Measurements from ENCODE around the gene HCN3. TPM values are rescaled to one million over a fixed set of nuclear protein-coding genes. Genes with fewer than 3 reads are reported as not detected.

HCN3 gene
- total and polyA plus RNA-seq, 2 donors from 2014 or later: 3.3 to 4.5 TPM

GRCh38 chr1:155247667-155248553 lies 29.4 kb upstream of the HCN3 start:
- Histone ChIP-seq H3K9ac (ENCODE audit: low read length in 3 of 3) (no peak overlapping the region), H3K4me3 (ENCODE audit: low read length in 3 of 3) (no peak overlapping the region), H3K9me3 (ENCODE audit: control insufficient read depth in 2 of 3, insufficient read depth in 1 of 3, low read length in 3 of 3) (no peaks in the 10 kb centered on the region), H3K27me3 (ENCODE audit: control insufficient read depth, insufficient read depth, low read length) (no peaks in the 10 kb centered on the region), H3K4me1 (ENCODE audit: control insufficient read depth in 2 of 3, insufficient read depth in 2 of 3, low read depth in 1 of 3, low read length in 3 of 3) (peaks cover 0 to 12% (median 11%) of the 10 kb centered on the region in 3 donors), H3K36me3 (ENCODE audit: control insufficient read depth in 2 of 3, insufficient read depth in 3 of 3, low read length in 3 of 3) (no peaks in the 10 kb centered on the region), H3K27ac (ENCODE audit: low read depth in 2 of 2, low read length in 2 of 2) (no peak overlapping the region)
- intact Hi-C loops (cut with DNase I): no loop called here
- TF ChIP-seq CTCF (IDR thresholded peaks at IDR 0.05; ENCODE audit: borderline replicate concordance, extremely low read depth, insufficient read depth): no peak
- no peak for FAIRE-seq
- peak in 1 of 5 donors; percentile 74 for DNase-seq

- Histone ChIP-seq H3K27me3 (ENCODE audit: control insufficient read depth, insufficient read depth, low read length) (no peaks in the 10 kb centered on the region), H3K4me1 (ENCODE audit: control insufficient read depth in 2 of 3, insufficient read depth in 2 of 3, low read depth in 1 of 3, low read length in 3 of 3) (peaks cover 0 to 15% (median 7%) of the 10 kb centered on the region in 3 donors), H3K9me3 (ENCODE audit: control insufficient read depth in 2 of 3, insufficient read depth in 1 of 3, low read length in 3 of 3) (no peaks in the 10 kb centered on the region), H3K27ac (ENCODE audit: low read depth in 2 of 2, low read length in 2 of 2) (no peak overlapping the region), H3K9ac (ENCODE audit: low read length in 3 of 3) (no peak overlapping the region), H3K4me3 (ENCODE audit: low read length in 3 of 3) (peak overlapping the region in 1 of 3 donors; percentile 31), H3K36me3 (ENCODE audit: control insufficient read depth in 2 of 3, insufficient read depth in 3 of 3, low read length in 3 of 3) (no peaks in the 10 kb centered on the region)
- TF ChIP-seq CTCF (IDR thresholded peaks at IDR 0.05; ENCODE audit: borderline replicate concordance, extremely low read depth, insufficient read depth): no peak
- intact Hi-C loops (cut with DNase I): no loop called here
- DNase-seq: peak in 1 of 5 donors; percentile 84
- FAIRE-seq: no peak
Observed at GRCh38 chr1:155250246-155250632, 27.0 kb upstream of the HCN3 start.

GRCh38 chr1:155250633-155251449 lies 26.4 kb upstream of the HCN3 start:
- DNase-seq (peak; percentile 96 to 98 (median 96)), FAIRE-seq (no peak)
- Histone ChIP-seq H3K4me3 (ENCODE audit: low read length in 3 of 3) (peak overlapping the region in 1 of 3 donors; percentile 31), H3K27me3 (ENCODE audit: control insufficient read depth, insufficient read depth, low read length) (no peaks in the 10 kb centered on the region), H3K4me1 (ENCODE audit: control insufficient read depth in 2 of 3, insufficient read depth in 2 of 3, low read depth in 1 of 3, low read length in 3 of 3) (peaks cover 0 to 16% (median 8%) of the 10 kb centered on the region in 3 donors), H3K36me3 (ENCODE audit: control insufficient read depth in 2 of 3, insufficient read depth in 3 of 3, low read length in 3 of 3) (no peaks in the 10 kb centered on the region), H3K9ac (ENCODE audit: low read length in 3 of 3) (peak overlapping the region in 1 of 3 donors; percentile 16), H3K9me3 (ENCODE audit: control insufficient read depth in 2 of 3, insufficient read depth in 1 of 3, low read length in 3 of 3) (no peaks in the 10 kb centered on the region), H3K27ac (ENCODE audit: low read depth in 2 of 2, low read length in 2 of 2) (no peak overlapping the region)
- intact Hi-C loops (cut with DNase I): no loop called here
- peak; percentile 100 for TF ChIP-seq CTCF (IDR thresholded peaks at IDR 0.05; ENCODE audit: borderline replicate concordance, extremely low read depth, insufficient read depth)
